PC-3 (cell line): ENCODE measurements around the gene CTNNBIP1.

ENCODE experiments used
- EZH2 ChIP-seq: fragments of 300-600 bp; sonication (generic); IDR thresholded peaks from one replicate; pipeline ENCODE4 v1.6.1; 2017; ENCODE audit warnings: antibody characterized with exemption, mild to moderate bottlenecking, low read length; ENCODE audit not compliant: unreplicated experiment
- EZH2phosphoT487 ChIP-seq: fragments of 300-600 bp; sonication (generic); IDR thresholded peaks from 2 replicates; pipeline ENCODE4 v1.6.1; 2018; ENCODE audit warnings: mild to moderate bottlenecking, antibody characterized with exemption, low read length, borderline replicate concordance
- TF ChIP-seq, protein P1 (sequence below): fragments of 300-600 bp; sonication (generic); conservative IDR thresholded peaks from 2 replicates; pipeline ENCODE4 v1.5.1; 2017; ENCODE audit warnings: antibody characterized with exemption, low read depth, mild to moderate bottlenecking, low read length

DNA sequence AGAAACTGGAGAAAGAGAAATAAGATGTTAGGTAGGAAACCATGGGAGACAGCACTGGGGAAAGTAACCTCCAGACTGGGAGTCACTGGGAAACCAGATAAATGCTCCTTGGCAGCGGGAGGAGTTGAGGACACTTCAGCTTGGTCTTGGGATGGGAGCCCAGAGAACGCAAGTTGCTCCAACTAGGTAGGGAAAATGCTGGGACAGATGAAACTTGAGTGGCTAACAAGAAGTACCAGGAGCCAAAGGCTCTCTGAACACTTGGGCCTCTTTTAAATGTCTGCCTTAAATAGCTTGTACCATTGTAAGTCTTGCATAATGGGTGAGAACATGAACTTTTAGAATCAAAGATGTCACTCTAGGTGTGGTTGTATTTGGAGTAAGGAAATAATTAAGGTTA is 36.2 kb upstream of the CTNNBIP1 start:
- TF ChIP-seq, protein P1, sequence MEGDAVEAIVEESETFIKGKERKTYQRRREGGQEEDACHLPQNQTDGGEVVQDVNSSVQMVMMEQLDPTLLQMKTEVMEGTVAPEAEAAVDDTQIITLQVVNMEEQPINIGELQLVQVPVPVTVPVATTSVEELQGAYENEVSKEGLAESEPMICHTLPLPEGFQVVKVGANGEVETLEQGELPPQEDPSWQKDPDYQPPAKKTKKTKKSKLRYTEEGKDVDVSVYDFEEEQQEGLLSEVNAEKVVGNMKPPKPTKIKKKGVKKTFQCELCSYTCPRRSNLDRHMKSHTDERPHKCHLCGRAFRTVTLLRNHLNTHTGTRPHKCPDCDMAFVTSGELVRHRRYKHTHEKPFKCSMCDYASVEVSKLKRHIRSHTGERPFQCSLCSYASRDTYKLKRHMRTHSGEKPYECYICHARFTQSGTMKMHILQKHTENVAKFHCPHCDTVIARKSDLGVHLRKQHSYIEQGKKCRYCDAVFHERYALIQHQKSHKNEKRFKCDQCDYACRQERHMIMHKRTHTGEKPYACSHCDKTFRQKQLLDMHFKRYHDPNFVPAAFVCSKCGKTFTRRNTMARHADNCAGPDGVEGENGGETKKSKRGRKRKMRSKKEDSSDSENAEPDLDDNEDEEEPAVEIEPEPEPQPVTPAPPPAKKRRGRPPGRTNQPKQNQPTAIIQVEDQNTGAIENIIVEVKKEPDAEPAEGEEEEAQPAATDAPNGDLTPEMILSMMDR, result no peak
- TF ChIP-seq EZH2, result no peak
- no peak for TF ChIP-seq EZH2phosphoT487
